Fibroblast of lung (primary cell): ENCODE data around the gene PACRG. TPM values are rescaled to one million over a fixed set of nuclear protein-coding genes. Genes with fewer than 3 reads are reported as not detected.

Experiments
- DNase-seq, 2 donors: peaks; one replicate each; pipeline versions ENCODE4 v3.0.0 to v3.0.0-alpha.2; 2010; ENCODE audit warnings: low read depth in 2 of 2
- H2AFZ ChIP-seq: 2 replicates; pipeline ENCODE4 v1.5.1; 2012; ENCODE audit warnings: low read length, control low read depth, inconsistent platforms
- H3K27ac ChIP-seq: 2 replicates; pipeline ENCODE4 v1.5.1; 2011; ENCODE audit warnings: low read length, control low read depth; ENCODE audit not compliant: insufficient read depth
- H3K27me3 ChIP-seq: 2 replicates; pipeline ENCODE4 v1.5.1; 2011; ENCODE audit warnings: mild to moderate bottlenecking, low read length; ENCODE audit not compliant: control insufficient read depth, insufficient read depth
- H3K36me3 ChIP-seq: 2 replicates; pipeline ENCODE4 v1.5.1; 2011; ENCODE audit warnings: low read length; ENCODE audit not compliant: control insufficient read depth, insufficient read depth
- H3K4me1 ChIP-seq: 2 replicates; pipeline ENCODE4 v1.5.1; 2011; ENCODE audit warnings: low read length; ENCODE audit not compliant: control insufficient read depth, insufficient read depth; ENCODE audit errors: extremely low read depth
- H3K4me2 ChIP-seq: 2 replicates; pipeline ENCODE4 v1.5.1; 2011; ENCODE audit warnings: low read length, control low read depth; ENCODE audit not compliant: insufficient read depth; ENCODE audit errors: extremely low read depth
- H3K4me3 ChIP-seq, 4 experiments: fragments of 200-600 bp in 1 of 4; sonication (generic) in 1 of 4; replicated peaks in 1 of 4; 2 replicates each; pipeline ENCODE4 v1.5.1; 2011 to 2016; ENCODE audit warnings: low read length in 4 of 4, low read depth in 3 of 4, mild to moderate bottlenecking in 3 of 4, control low read depth in 2 of 4, inconsistent platforms in 1 of 4, mixed read lengths in 1 of 4; ENCODE audit not compliant: insufficient read depth in 1 of 4; ENCODE audit errors: control extremely low read depth in 1 of 4
- H3K79me2 ChIP-seq: 2 replicates; pipeline ENCODE4 v1.5.1; 2012; ENCODE audit warnings: mild to moderate bottlenecking, low read length, inconsistent platforms; ENCODE audit not compliant: control insufficient read depth, insufficient read depth
- H3K9ac ChIP-seq: 2 replicates; pipeline ENCODE4 v1.5.1; 2011; ENCODE audit warnings: mild to moderate bottlenecking, low read length, control low read depth; ENCODE audit not compliant: insufficient read depth
- H3K9me3 ChIP-seq: 2 replicates; pipeline ENCODE4 v1.5.1; 2012; ENCODE audit warnings: low read depth, low read length; ENCODE audit not compliant: control insufficient read depth, insufficient read depth
- H4K20me1 ChIP-seq: 2 replicates; pipeline ENCODE4 v1.5.1; 2011; ENCODE audit warnings: low read length; ENCODE audit not compliant: control insufficient read depth, insufficient read depth; ENCODE audit errors: extremely low read depth
- CTCF ChIP-seq, 2 donors: IDR thresholded peaks in 1 of 2; conservative IDR thresholded peaks in 1 of 2; 1 replicate in 1 of 2; 2 replicates in 1 of 2; pipeline ENCODE4 v1.5.1; 2011 to 2012; ENCODE audit warnings: low read length in 2 of 2, control low read depth in 1 of 2, inconsistent platforms in 1 of 2, low read depth in 1 of 2, mild to moderate bottlenecking in 1 of 2
- EZH2 ChIP-seq: IDR thresholded peaks from 2 replicates; pipeline ENCODE4 v1.5.1; 2012; ENCODE audit warnings: low read length, control low read depth, mild to moderate bottlenecking; ENCODE audit errors: missing control alignments
- polyA plus RNA-seq, 2 donors: library from polyadenylated mRNA; depleted of rRNA in 1 of 2; stranded (reverse) in 1 of 2; unstranded in 1 of 2; fragments of >200 nt; gene quantifications; 2 replicates each; pipeline ENCODE4 v1.2.1, GENCODE V29; 2011 to 2012; ENCODE audit warnings: missing spikeins in 1 of 2
- total RNA-seq: library from RNA; depleted of rRNA; stranded (reverse); fragments of >200 nt; gene quantifications from 2 replicates; pipeline ENCODE4 v1.2.1, GENCODE V29; 2014

The PACRG gene
- total and polyA plus RNA-seq, 2 donors (not counting 1 experiment from before 2014, with no cell fraction given) = 0.30 to 0.66 TPM

DNA sequence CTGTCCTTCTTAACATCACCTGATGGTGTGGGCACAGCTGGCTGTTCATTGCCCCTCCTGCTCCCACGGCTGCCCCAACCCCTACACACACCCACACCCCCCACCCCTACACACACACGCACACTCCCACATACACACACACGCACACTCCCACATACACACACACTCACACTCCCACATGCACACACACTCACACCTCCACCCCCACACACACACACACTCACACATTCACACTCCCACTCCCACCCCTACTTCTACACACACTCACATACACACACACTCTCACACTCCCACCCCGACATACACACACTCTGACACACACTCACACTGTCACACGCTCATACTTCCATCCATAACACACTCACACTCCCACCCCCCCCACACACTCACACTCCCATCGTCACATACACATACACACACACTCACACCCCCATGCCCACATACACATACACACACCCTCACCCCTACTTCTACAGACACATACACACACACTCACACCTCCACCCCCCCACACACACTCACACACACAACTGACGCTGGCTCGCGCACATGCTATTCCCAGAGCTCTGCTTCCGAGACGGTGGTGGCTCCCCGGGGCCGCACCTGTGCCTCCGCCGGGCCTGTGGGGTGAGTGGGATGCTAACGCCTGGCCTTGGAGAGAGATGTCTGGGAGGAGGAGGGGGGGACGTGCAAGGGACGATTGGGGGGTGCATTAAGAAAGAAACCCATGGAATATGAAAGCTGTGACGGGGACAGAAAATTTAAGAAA lies 512.0 kb downstream of the PACRG start:
- H3K4me3 ChIP-seq = no peak overlapping the region
- TF ChIP-seq CTCF (conservative IDR thresholded peaks at IDR 0.05 in 1 of 2, IDR thresholded peaks at IDR 0.05 in 1 of 2; ENCODE audit: low read depth in 1 of 2, low read length in 2 of 2) (no peak), EZH2 (no peak)
- H2AFZ ChIP-seq = no peak overlapping the region
- H3K36me3 ChIP-seq = no peaks in the 10 kb centered on the region
- no peaks in the 10 kb centered on the region for H3K27me3 ChIP-seq
- no peak for DNase-seq
- H4K20me1 ChIP-seq = no peaks in the 10 kb centered on the region
- no peak overlapping the region for H3K9ac ChIP-seq
- no peak overlapping the region for H3K4me2 ChIP-seq
- no peaks in the 10 kb centered on the region for H3K9me3 ChIP-seq
- no peaks in the 10 kb centered on the region for H3K4me1 ChIP-seq
- no peaks in the 10 kb centered on the region for H3K79me2 ChIP-seq
- H3K27ac ChIP-seq = no peak overlapping the region

DNA sequence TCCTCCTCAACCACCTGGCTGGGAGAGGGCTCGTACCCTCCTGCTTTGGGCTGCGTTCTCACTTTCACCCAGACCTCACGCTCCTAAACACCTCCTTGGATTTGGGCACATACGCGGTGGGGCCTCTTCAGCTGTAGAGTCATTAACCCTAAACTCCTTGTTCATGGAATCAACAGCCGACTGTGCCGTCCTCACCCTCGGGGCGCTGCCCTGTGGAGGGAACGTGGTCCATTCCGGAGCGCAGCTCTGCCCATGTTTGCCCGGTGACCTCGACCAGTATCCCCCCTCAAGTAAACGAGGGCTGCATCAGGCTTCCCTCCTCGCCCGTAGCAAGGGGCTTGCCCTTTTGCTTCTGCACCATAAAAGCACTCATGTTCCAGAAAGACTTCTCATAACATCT lies 512.8 kb downstream of the PACRG start:
- Histone ChIP-seq H3K27ac (no peak overlapping the region), H3K9ac (no peak overlapping the region), H3K4me1 (no peaks in the 10 kb centered on the region), H3K9me3 (no peaks in the 10 kb centered on the region), H2AFZ (no peak overlapping the region), H3K4me2 (no peak overlapping the region), H3K79me2 (no peaks in the 10 kb centered on the region), H3K36me3 (no peaks in the 10 kb centered on the region), H3K4me3 (no peak overlapping the region), H3K27me3 (no peaks in the 10 kb centered on the region), H4K20me1 (no peaks in the 10 kb centered on the region)
- no peak for DNase-seq
- no peak for TF ChIP-seq CTCF (conservative IDR thresholded peaks at IDR 0.05 in 1 of 2, IDR thresholded peaks at IDR 0.05 in 1 of 2; ENCODE audit: low read depth in 1 of 2, low read length in 2 of 2)
- no peak for TF ChIP-seq EZH2

DNA sequence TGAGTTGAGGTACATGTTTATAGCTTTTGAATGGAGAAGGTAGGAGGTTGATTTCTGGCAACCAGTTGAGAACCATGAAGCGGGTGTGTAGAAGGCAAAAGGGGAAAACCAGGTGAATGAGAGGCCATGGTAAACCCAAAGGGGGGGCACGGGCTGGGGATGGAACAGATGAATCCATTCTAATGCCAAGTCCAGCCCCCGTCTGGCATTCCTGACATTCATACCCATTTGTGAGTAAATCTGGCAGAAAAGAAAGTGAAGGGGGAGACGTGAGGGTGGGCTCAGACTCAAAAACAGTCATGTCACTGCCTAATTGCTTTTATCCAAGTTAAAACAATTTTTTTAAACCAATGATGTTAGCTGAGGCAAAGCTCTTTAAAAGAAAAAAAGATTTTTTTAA lies 513.9 kb downstream of the PACRG start:
- H4K20me1 ChIP-seq = no peaks in the 10 kb centered on the region
- H3K9me3 ChIP-seq = no peaks in the 10 kb centered on the region
- H3K4me3 ChIP-seq = no peak overlapping the region
- no peaks in the 10 kb centered on the region for H3K36me3 ChIP-seq
- TF ChIP-seq EZH2 (no peak), CTCF (conservative IDR thresholded peaks at IDR 0.05 in 1 of 2, IDR thresholded peaks at IDR 0.05 in 1 of 2; ENCODE audit: low read depth in 1 of 2, low read length in 2 of 2) (no peak)
- H3K9ac ChIP-seq = no peak overlapping the region
- no peak overlapping the region for H2AFZ ChIP-seq
- H3K27ac ChIP-seq = no peak overlapping the region
- H3K4me2 ChIP-seq = no peak overlapping the region
- H3K4me1 ChIP-seq = no peaks in the 10 kb centered on the region
- no peaks in the 10 kb centered on the region for H3K79me2 ChIP-seq
- DNase-seq = no peak
- no peaks in the 10 kb centered on the region for H3K27me3 ChIP-seq
